HG03469 (cell line): ENCODE data around the gene TRMT2B.
"Not testable (repeated sequence)": the region's sequence is repeated elsewhere in the genome, so short reads cannot be mapped to it uniquely, and the experiment has no call there.

Source experiments
- ATAC-seq: cut with Tn5 transposase; IDR thresholded peaks from one replicate; pipeline ENCODE4 v1.9.1; 2021; ENCODE audit warnings: mild to moderate bottlenecking, moderate library complexity, moderate number of reproducible peaks; ENCODE audit not compliant: unreplicated experiment

The TRMT2B gene, protein sequence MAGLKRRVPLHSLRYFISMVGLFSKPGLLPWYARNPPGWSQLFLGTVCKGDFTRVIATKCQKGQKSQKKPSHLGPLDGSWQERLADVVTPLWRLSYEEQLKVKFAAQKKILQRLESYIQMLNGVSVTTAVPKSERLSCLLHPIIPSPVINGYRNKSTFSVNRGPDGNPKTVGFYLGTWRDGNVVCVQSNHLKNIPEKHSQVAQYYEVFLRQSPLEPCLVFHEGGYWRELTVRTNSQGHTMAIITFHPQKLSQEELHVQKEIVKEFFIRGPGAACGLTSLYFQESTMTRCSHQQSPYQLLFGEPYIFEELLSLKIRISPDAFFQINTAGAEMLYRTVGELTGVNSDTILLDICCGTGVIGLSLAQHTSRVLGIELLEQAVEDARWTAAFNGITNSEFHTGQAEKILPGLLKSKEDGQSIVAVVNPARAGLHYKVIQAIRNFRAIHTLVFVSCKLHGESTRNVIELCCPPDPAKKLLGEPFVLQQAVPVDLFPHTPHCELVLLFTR

DNA sequence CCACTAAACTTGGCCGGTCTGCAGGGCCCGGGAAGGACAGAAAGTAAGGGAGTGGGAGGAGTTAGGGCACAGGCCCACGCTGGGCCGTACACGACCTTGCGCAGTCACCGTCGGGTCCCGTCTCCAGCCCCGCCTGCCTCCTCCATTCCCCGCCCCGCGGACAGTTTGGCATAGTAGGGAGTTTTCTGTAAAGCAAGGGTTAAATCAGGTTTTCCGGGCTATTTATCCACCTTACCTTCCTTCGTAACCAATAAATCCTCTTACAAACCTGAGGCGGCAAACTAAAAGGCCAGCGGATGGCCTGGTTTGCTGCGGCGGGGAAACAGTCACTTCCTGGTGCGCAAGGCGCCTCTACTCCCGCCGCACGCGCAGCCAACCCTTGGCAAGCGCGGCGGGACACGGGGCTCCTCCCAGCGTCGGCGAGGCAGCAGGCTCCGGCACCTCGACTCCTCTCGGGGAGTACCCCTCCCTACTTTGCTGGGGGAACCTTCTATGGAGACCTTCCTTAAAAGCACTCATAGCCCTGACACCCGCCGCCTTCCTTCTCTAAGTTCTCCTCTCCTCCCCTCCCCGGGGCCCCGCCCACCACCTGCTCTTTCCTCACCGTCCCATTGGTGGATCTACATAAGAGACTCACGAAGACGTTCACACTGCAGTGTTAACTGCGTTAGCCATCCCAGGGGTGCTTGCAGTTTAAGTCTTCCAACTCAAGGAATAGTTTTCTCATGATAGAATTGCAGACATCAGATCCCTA lies at the start of gene TRMT2B:
TRMT2B (minus strand) TSS at position 563 of the 754 bp plus-strand sequence. CDS start 9,822 bp downstream, outside the sequence.
- peak; percentile 80 for ATAC-seq

DNA sequence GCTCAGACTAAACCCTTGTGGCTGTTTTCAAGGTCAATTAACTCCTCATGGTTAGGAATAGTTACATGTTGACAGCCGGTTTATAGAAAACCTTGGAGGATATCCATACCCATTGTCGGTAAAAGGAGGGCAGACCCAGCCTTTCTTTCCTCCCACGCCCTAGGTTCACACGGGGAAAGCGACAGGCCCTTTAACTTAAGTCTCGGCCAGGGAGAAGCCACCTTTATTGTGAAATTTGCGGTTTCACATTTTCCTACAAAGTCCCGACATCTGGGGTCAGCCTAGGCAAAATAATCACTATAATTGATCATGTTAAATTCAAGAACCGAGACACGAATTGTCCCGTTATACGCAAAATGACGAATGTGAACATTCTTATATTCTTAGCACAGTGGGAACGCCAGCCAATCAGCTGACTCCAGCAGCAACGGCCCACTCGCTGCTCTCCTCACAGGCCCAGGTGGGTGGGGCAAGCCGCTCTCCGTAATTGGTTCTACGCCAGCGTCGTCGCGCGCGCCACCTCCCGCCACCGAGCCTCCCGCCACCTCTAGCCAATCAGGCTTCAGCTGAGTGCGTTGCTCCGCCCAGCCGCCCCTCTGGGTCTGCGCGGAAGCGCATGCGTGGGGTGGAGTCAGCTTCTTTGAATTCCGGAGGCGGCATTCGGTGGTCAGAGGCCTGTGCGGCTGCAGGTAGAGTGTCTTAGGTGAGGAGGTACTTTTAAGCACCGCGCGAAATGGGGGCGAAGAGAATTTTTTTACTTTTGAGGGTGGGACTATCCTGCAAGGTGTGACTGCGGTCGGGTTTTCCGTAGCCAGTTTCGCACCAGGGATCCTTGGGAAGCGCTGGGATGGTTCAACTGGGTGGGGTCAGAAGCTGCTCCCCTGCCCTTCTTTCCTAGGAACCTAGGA lies 45.9 kb upstream of the TRMT2B start, which contains the start of gene CENPI:
CENPI (plus strand) TSS at position 659 of the 908 bp plus-strand sequence. CDS start 2,867 bp downstream, outside the sequence.
- peak; percentile 97 for ATAC-seq

- ATAC-seq = no peak
Observed at GRCh38 chrX:101091817-101092216, 39.9 kb upstream of the TRMT2B start.

DNA sequence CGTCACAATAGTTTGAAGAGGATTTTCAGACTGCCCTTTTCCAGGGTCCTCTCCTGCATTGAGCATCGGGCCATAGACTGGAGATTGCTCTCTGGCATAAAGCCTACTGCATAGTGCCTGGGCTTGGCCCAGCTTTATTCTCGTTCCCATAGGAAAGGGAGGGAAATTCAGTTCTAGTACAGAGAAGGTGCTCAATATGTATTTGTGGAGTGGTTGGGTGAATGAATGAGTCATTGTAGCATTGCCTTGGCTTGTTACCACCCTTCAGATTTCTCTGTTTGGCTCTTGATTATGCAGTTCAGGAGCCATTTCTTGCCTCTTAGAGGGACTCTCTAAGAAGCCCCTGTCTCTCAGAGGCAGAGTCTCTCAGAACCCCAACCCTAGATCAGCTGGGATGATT lies 29.3 kb upstream of the TRMT2B start:
- no peak for ATAC-seq

GRCh38 chrX:101080326-101081124 lies 28.6 kb upstream of the TRMT2B start:
- no peak for ATAC-seq

DNA sequence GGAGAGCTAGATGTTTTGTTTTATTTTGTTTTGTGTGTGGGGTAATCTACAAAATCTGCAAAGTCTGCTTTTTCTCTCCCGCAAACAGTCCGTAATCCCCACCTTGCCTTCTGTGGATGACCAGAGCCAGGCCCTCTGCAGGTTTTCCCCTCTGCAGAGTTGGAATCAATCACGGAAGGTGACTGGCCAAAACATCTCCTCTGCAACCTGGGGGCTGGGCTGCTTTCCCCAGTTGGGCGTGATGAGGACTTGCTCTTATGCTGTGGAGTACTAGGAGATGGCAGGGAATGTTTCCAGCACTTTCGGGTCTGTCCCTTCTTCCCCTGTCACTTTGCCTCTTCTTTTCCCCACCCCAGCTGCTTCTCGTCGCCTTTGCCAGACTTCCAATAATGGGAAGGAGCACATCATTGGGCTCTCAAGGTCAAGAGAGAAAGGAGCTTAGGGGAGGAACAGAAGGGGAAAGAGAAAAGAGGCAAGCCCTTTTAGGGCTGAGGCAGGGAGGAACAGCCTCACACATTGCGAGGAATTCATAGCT lies 27.9 kb upstream of the TRMT2B start:
- ATAC-seq = no peak

DNA sequence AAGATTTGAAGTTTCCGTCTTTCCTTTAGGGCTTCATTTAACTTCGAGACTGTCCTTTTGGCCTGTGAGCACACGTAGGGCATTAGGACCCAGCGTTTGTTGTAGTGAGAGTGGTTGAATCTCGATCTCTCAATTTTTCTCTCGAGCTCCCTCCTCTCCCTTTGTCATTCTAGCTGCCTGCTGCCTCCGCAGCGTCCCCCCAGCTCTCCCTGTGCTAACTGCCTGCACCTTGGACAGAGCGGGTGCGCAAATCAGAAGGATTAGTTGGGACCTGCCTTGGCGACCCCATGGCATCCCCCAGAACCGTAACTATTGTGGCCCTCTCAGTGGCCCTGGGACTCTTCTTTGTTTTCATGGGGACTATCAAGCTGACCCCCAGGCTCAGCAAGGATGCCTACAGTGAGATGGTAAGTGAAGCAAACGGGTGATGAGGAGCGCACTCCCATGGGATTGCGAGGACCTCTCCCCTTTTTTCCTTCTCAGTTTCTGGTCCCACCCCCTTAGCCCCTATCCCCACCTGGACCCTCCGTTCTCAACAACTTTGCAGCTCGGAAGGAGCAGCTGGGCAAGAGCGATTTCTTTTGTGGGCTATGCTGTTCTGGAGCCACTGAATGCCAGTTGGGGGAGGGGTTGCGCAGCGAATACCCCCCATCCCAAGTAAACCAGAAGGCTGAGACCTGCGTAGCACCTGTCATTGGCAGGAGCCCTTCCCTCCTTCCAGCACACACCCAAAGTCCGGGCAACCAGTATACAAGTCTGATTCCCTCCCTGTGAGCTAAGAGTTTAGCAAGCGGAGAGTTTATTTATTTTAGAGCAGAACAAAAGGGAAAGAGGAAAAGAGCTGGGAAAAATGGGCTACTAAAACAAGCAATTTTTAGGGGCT lies 27.0 kb upstream of the TRMT2B start, which contains the start of gene TMEM35A:
TMEM35A (plus strand) TSS at position 164 of the 883 bp plus-strand sequence; CDS start at position 288, 124 bp downstream.
- ATAC-seq = no peak

DNA sequence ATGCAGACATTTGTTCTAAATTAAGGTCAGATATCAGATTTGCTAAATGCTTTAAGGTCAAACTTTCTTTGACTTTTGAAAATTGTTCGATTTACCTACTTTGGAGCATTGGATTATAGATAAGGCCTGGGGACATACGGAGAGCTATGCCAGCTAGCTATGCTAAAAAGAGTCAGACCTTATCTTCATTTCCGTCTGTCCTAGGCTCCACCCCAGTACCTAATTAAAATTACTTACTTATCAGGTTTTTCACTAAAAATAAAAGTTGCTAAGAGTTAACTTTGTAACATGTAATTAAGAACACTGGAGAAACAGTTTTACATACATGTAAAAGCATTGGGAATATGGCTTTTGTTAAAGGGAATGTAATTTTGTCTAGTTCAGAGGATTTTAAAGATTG lies 19.7 kb upstream of the TRMT2B start:
- no peak for ATAC-seq

GRCh38 chrX:101062176-101062575 lies 10.3 kb upstream of the TRMT2B start:
- no peak for ATAC-seq

GRCh38 chrX:101057093-101057714 lies 5.3 kb upstream of the TRMT2B start:
- ATAC-seq = peak; percentile 94

DNA sequence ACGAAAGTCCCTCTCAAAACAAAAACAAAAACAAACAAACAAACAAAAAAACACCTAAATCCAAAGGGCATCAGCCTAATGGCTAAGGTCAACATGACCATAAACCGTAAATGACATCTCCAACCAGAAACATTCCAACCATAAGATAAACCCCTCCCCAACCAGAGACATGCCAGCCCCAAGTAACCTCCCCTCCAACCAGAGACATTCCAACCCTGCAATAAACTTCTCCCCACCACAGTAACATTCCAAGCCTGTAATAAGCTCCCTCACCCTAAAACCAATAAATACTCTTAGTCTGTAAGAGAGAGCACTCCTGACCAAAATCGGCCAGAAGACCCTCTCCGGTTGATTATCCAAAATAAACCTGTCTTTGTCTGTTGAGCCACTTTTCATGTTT lies 4.6 kb upstream of the TRMT2B start:
- not testable (repeated sequence) for ATAC-seq

DNA sequence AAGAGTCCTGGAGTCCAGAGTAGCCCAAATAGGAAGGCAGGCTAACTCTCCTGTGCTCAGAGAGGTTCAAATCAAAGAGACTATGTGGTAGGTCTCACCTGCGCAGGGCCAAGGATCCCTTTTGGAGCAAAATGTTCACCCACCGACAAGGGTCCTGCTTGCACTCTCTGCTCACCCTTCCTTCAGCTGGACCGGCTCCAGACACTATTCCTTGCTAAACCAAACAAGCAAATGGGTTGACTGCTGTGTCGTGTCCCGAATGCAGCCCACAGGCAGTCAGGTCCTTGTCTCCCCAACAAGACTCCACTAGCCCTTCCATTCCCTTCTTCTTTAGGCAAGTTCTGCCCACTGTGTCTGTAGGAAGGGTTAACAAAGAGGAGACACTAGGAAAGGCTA lies 760 bp downstream of the TRMT2B start:
- no peak for ATAC-seq

DNA sequence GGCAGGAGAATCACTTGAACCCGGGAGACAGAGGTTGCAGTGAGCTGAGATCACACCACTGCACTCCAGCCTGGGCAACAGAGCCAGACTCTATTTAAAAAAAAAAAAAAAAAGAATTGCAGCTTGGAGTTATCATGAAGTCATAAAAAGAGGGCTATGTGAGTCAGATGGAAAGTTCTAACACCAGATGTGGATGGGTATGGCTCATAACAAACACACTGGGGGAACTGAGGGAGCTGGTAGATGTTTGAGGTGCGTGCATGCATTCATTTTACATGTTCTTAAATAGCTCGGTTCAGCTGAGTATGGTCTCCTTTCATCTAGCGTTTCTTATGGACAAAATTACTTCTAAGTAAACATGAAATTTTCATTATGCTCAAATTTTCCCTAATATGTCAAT lies 11.7 kb downstream of the TRMT2B start:
- no peak for ATAC-seq

DNA sequence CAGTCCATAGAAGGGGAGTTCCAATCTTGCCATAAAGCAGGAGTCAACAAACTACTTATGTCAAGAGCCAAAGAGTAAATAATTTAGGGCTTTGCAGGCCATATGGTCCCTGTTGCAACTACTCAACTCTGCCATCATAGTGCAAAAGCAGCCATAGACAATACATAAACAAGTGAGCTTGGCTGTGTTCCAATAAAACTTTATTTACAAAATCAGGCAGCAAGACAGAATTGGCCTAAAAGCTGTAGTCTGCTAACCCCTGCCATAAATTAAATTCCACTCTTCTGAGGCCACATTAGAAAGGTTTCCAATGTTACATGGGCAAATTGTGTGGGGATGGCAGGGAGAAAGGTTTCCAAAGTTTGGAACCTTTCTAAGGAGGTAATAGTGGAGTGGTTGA lies 14.7 kb downstream of the TRMT2B start:
- ATAC-seq = no peak

- ATAC-seq = no peak
Observed at GRCh38 chrX:101029665-101030064, 22.2 kb downstream of the TRMT2B start.

DNA sequence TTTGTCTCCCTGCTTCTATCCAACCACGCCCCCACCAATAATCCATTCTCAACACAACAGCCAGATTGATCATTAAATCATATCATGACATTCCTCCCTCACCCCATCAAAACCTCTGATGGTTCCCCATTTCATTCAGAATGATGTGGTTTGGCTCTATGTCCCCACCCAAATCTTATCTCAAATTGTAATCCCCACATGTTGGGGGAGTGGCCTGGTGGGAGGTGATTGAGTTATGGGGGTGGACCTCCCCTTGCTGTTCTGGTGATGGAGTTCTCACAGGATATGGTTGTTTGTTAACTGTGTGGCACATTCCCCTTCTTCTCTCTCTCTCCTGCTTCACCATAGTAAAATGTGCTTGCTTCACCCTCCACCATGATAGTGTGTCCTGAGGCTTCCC lies 23.3 kb downstream of the TRMT2B start:
- no peak for ATAC-seq

DNA sequence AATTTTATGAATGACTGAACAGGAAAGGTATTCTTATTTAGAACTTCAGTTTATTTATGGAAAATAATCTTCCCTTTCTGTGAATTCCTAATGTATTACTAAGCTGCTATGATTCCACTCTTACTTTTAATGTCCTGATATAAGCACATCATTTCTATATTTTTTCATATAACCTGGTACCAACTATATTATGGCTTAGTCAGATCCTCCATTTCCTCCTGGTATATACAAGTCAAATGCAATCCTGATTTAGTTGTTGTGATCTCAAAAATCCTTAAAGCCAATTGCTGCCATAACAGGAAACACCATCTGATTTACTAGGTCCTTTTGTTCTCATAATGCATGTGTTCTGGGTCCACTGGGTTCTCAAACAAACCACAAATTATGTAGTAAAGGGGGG lies 26.8 kb downstream of the TRMT2B start:
- no peak for ATAC-seq

GRCh38 chrX:101022020-101022419 lies 29.9 kb downstream of the TRMT2B start:
- no peak for ATAC-seq
